B cell (primary cell): ENCODE data around the gene DEXI. TPM values are rescaled to one million over a fixed set of nuclear protein-coding genes. Genes with fewer than 3 reads are reported as not detected.

Source experiments
- ATAC-seq: fragments of 200-7000 bp; cut with Tn5 transposase; one replicate; pipeline ENCODE4 v1.10.0; 2021; ENCODE audit warnings: low read depth, mild to moderate bottlenecking, moderate number of reproducible peaks, moderate library complexity
- CTCF ChIA-PET: fragments of 350-600 bp; sonication (Branson Sonifier 250); formaldehyde crosslinking; loops from one replicate; lab custom pipeline; 2021; ENCODE audit warnings: antibody characterized with exemption, inconsistent platforms; lab: Charles Lee
- POLR2A ChIA-PET: fragments of 350-600 bp; sonication (Branson Sonifier 250); formaldehyde crosslinking; loops from one replicate; lab custom pipeline; 2021; ENCODE audit warnings: antibody characterized with exemption; lab: Charles Lee
- DNase-seq: peaks from one replicate; pipeline ENCODE4 v3.0.0; 2013
- H2AFZ ChIP-seq: 2 replicates; pipeline ENCODE4 v1.6.1; 2012; ENCODE audit warnings: mild to moderate bottlenecking, low read depth, low read length; ENCODE audit not compliant: insufficient read depth, poor library complexity, severe bottlenecking
- H3K27ac ChIP-seq, 2 donors: 1 replicate in 1 of 2; 2 replicates in 1 of 2; pipeline ENCODE4 v1.5.1; 2012 to 2013; ENCODE audit warnings: low read length in 2 of 2, mild to moderate bottlenecking in 2 of 2, moderate library complexity in 1 of 2
- H3K27me3 ChIP-seq, 4 experiments: fragments of 200-600 bp in 1 of 4; sonication (generic) in 1 of 4; replicated peaks in 1 of 4; 1 replicate in 2 of 4; 2 replicates in 2 of 4; pipeline versions ENCODE4 v1.6.1 to v1.7.0; 2013 to 2016; ENCODE audit warnings: low read length in 3 of 4, mild to moderate bottlenecking in 2 of 4, mixed read lengths in 1 of 4, moderate library complexity in 1 of 4; ENCODE audit not compliant: insufficient read depth in 4 of 4, control insufficient read depth in 3 of 4; ENCODE audit errors: control extremely low read depth in 1 of 4
- H3K36me3 ChIP-seq, 2 experiments: replicated peaks in 1 of 2; 1 replicate in 1 of 2; 2 replicates in 1 of 2; pipeline versions ENCODE4 v1.6.1 to v1.7.1; 2013; ENCODE audit warnings: low read length in 1 of 2; ENCODE audit not compliant: insufficient read depth in 2 of 2, control insufficient read depth in 1 of 2; ENCODE audit errors: control extremely low read depth in 1 of 2, extremely low read depth in 1 of 2
- H3K4me1 ChIP-seq, 2 donors: fragments of 200-600 bp in 1 of 2; sonication (generic) in 1 of 2; 1 replicate in 1 of 2; 2 replicates in 1 of 2; pipeline versions ENCODE4 v1.5.1 to v1.6.1; 2013 to 2017; ENCODE audit warnings: low read length in 2 of 2; ENCODE audit not compliant: control insufficient read depth in 2 of 2, insufficient read depth in 2 of 2
- H3K4me2 ChIP-seq: replicated peaks from 2 replicates; pipeline ENCODE3; 2012; ENCODE audit warnings: mild to moderate bottlenecking, low read depth, low read length; ENCODE audit not compliant: poor library complexity, severe bottlenecking
- H3K4me3 ChIP-seq, 5 experiments: fragments of 200-600 bp in 1 of 5; sonication (generic) in 1 of 5; 1 replicate in 3 of 5; 2 replicates in 2 of 5; pipeline versions ENCODE4 v1.5.1 to v1.7.0; 2011 to 2016; ENCODE audit warnings: low read length in 4 of 5, mild to moderate bottlenecking in 4 of 5, low read depth in 2 of 5, control low read depth in 1 of 5, moderate library complexity in 1 of 5; ENCODE audit not compliant: insufficient read depth in 1 of 5; ENCODE audit errors: control extremely low read depth in 1 of 5, extremely low read depth in 1 of 5
- H3K79me2 ChIP-seq: fragments of 200-600 bp; sonication (generic); one replicate; pipeline ENCODE4 v1.6.0; 2016; ENCODE audit warnings: low read length; ENCODE audit not compliant: control insufficient read depth, insufficient read depth
- H3K9ac ChIP-seq: fragments of 200-600 bp; sonication (generic); 2 replicates; pipeline ENCODE4 v1.6.1; 2017; ENCODE audit warnings: mild to moderate bottlenecking, low read length, moderate library complexity
- H3K9me3 ChIP-seq, 3 donors: one replicate each; pipeline versions ENCODE4 v1.6.1 to v1.7.1; 2013; ENCODE audit warnings: low read length in 2 of 3; ENCODE audit not compliant: control insufficient read depth in 2 of 3, insufficient read depth in 1 of 3; ENCODE audit errors: control extremely low read depth in 1 of 3
- H4K20me1 ChIP-seq: 2 replicates; pipeline ENCODE4 v1.6.0; 2012; ENCODE audit warnings: mild to moderate bottlenecking, low read length; ENCODE audit not compliant: insufficient read depth, control insufficient read depth, poor library complexity, severe bottlenecking
- H3K27ac Mint-ChIP-seq: one replicate; pipeline ENCODE4 v1.8.0; 2021; ENCODE audit warnings: mixed read lengths
- H3K27me3 Mint-ChIP-seq: one replicate; pipeline ENCODE4 v1.8.0; 2021; ENCODE audit warnings: mixed read lengths
- H3K4me1 Mint-ChIP-seq: one replicate; pipeline ENCODE4 v1.8.0; 2021; ENCODE audit warnings: mixed read lengths
- H3K4me3 Mint-ChIP-seq: one replicate; pipeline ENCODE4 v1.8.0; 2021; ENCODE audit warnings: mixed read lengths
- H3K9me3 Mint-ChIP-seq: one replicate; pipeline ENCODE4 v1.8.0; 2022; ENCODE audit warnings: mixed read lengths; ENCODE audit not compliant: insufficient read depth
- CTCF ChIP-seq: fragments of 200-600 bp; IDR thresholded peaks from one replicate; pipeline ENCODE4 v1.8.0; 2022; ENCODE audit warnings: antibody characterized with exemption, mild to moderate bottlenecking
- EZH2 ChIP-seq: IDR thresholded peaks from 2 replicates; pipeline ENCODE4 v1.6.1; 2012; ENCODE audit warnings: borderline replicate concordance, low read depth, mild to moderate bottlenecking, moderate library complexity, low read length; ENCODE audit not compliant: insufficient read depth, poor library complexity, severe bottlenecking
- WGBS: methylation state at CpG from one replicate; pipeline ENCODE4 v1.1.5; 2013; ENCODE audit warnings: missing lambda C conversion rate; ENCODE audit not compliant: insufficient coverage; 5-methylcytosine and 5-hydroxymethylcytosine counted together
- intact Hi-C: fragments of 100-400 bp; cut with micrococcal nuclease; formaldehyde crosslinking; loops from one replicate; pipeline ENCODE4 v1.10.0; 2022
- polyA plus RNA-seq: library from polyadenylated mRNA; depleted of rRNA; stranded (reverse); fragments of >200 nt; gene quantifications from 2 replicates; pipeline ENCODE4 v1.2.3, GENCODE V29; 2012
- total RNA-seq, 2 donors: library from RNA; stranded (reverse); fragments of 120-200 nt in 1 of 2; gene quantifications; 1 replicate in 1 of 2; 2 replicates in 1 of 2; pipeline versions ENCODE4 v1.2.3 to v1.2.4, GENCODE V29; 2013 to 2022

The DEXI gene
- total and polyA plus RNA-seq, 2 donors (not counting 1 experiment from before 2014, with no cell fraction given), result 9.1 to 17.7 TPM

- Histone ChIP-seq H3K4me2 (peak overlapping the region; percentile 83), H3K27ac (peak overlapping the region; percentile 74 to 85), H3K9me3 (peaks cover 0 to 7% (median 0%) of the 10 kb centered on the region in 3 donors), H3K36me3 (peaks cover 18 to 75% of the 10 kb centered on the region in 2 experiments), H3K4me3 (no peak overlapping the region), H4K20me1 (peaks cover 62% of the 10 kb centered on the region), H3K27me3 (no peaks in the 10 kb centered on the region), H3K9ac (no peak overlapping the region), H2AFZ (no peak overlapping the region), H3K79me2 (peaks cover 99% of the 10 kb centered on the region), H3K4me1 (peaks cover 98% of the 10 kb centered on the region in 2 donors)
- 97% methylated on average over 3 of the region's 5 CpGs for WGBS
- ATAC-seq, result no peak
- intact Hi-C loops, result no loop called here
- TF ChIP-seq EZH2 (no peak), CTCF (no peak)
- Mint-ChIP-seq H3K27me3 (no peaks in the 10 kb centered on the region), H3K4me1 (peaks cover 96% of the 10 kb centered on the region), H3K4me3 (peak overlapping the region; percentile 37), H3K27ac (peak overlapping the region; percentile 98), H3K9me3 (peaks cover 2% of the 10 kb centered on the region)
- DNase-seq, result no peak
- POLR2A ChIA-PET, result interaction anchor here (0.6 to 8.0 kb wide), 10 partner anchors 11 to 627 kb away, joined by 3 to 122 read pairs (median 8); partner anchors contain the start of gene CIITA
- CTCF ChIA-PET, result interaction anchor here (1.4 to 8.2 kb wide), 8 partner anchors 8 to 155 kb away, joined by 3 to 141 read pairs (median 13); partner anchors contain the start of genes CIITA and DEXI
Observed at GRCh38 chr16:10892782-10893318, 49.4 kb downstream of the DEXI start.

GRCh38 chr16:10889855-10890254, 52.4 kb downstream of the DEXI start:
- TF ChIP-seq CTCF (no peak), EZH2 (no peak)
- Mint-ChIP-seq H3K9me3 (peaks cover 2% of the 10 kb centered on the region), H3K4me1 (peaks cover 93% of the 10 kb centered on the region), H3K27me3 (no peaks in the 10 kb centered on the region), H3K4me3 (peak overlapping the region; percentile 81), H3K27ac (peak overlapping the region; percentile 87)
- ChIA-PET CTCF (interaction anchor here (0.5 to 8.2 kb wide), 12 partner anchors 8 to 375 kb away, joined by 3 to 141 read pairs (median 10); partner anchors contain the start of genes CIITA and CLEC16A), POLR2A (interaction anchor here (0.5 to 8.0 kb wide), 10 partner anchors 9 to 854 kb away, joined by 3 to 122 read pairs (median 12); partner anchors contain the start of gene CIITA)
- H2AFZ ChIP-seq, result no peak overlapping the region
- H4K20me1 ChIP-seq, result peaks cover 65% of the 10 kb centered on the region
- H3K4me1 ChIP-seq, result peaks cover 97 to 98% of the 10 kb centered on the region in 2 donors
- ATAC-seq (no peak), DNase-seq (peak; percentile 42)
- no peaks in the 10 kb centered on the region for H3K27me3 ChIP-seq
- peaks cover 0 to 7% (median 0%) of the 10 kb centered on the region in 3 donors for H3K9me3 ChIP-seq
- H3K9ac ChIP-seq, result peak overlapping the region; percentile 69
- H3K4me3 ChIP-seq, result peak overlapping the region in 3 of 5 experiments; percentile 2 to 76 (median 2)
- intact Hi-C loops, result no loop called here
- H3K4me2 ChIP-seq, result peak overlapping the region; percentile 83
- H3K79me2 ChIP-seq, result peaks cover 97% of the 10 kb centered on the region
- peaks cover 17 to 67% of the 10 kb centered on the region in 2 experiments for H3K36me3 ChIP-seq
- WGBS, result 47% methylated on average over 2 of the region's 4 CpGs
- H3K27ac ChIP-seq, result peak overlapping the region; percentile 74 to 85
